Mucosa of rectum (tissue), 2 donors: ENCODE results near the gene BAD.
A peak's percentile ranks its signal among the peaks of the same experiment; 100 is the strongest.

Experiments
- H3K27ac ChIP-seq, 2 donors: one replicate each; pipeline ENCODE4 v1.7.0; 2013; ENCODE audit warnings: inconsistent platforms in 2 of 2, low read depth in 2 of 2, low read length in 2 of 2
- H3K27me3 ChIP-seq, 2 donors: one replicate each; pipeline ENCODE4 v1.7.0; 2013; ENCODE audit warnings: low read length in 2 of 2; ENCODE audit not compliant: control insufficient read depth in 2 of 2, insufficient read depth in 2 of 2
- H3K36me3 ChIP-seq, 2 donors: one replicate each; pipeline ENCODE4 v1.7.0; 2013; ENCODE audit warnings: low read length in 2 of 2; ENCODE audit not compliant: control insufficient read depth in 2 of 2, insufficient read depth in 2 of 2
- H3K4me1 ChIP-seq, 2 donors: one replicate each; pipeline ENCODE4 v1.7.0; 2013; ENCODE audit warnings: low read length in 2 of 2, mild to moderate bottlenecking in 1 of 2; ENCODE audit not compliant: control insufficient read depth in 2 of 2, insufficient read depth in 2 of 2
- H3K4me3 ChIP-seq, 2 donors: one replicate each; pipeline ENCODE4 v1.7.0; 2013; ENCODE audit warnings: low read length in 2 of 2
- H3K9ac ChIP-seq, 2 donors: one replicate each; pipeline ENCODE4 v1.7.0; 2013; ENCODE audit warnings: low read length in 2 of 2, low read depth in 1 of 2, mild to moderate bottlenecking in 1 of 2
- H3K9me3 ChIP-seq, 2 donors: one replicate each; pipeline ENCODE4 v1.7.0; 2013; ENCODE audit warnings: low read length in 2 of 2; ENCODE audit not compliant: control insufficient read depth in 2 of 2
- donor health status: healthy.
- donor health status: Normal muscosa, but diverticular disease.

BAD gene

GRCh38 chr11:64296830-64297698 is 12.6 kb upstream of the BAD start:
- H3K4me3 ChIP-seq = no peak overlapping the region
- no peak overlapping the region for H3K9ac ChIP-seq
- no peak overlapping the region for H3K27ac ChIP-seq
- no peaks in the 10 kb centered on the region for H3K36me3 ChIP-seq
- H3K27me3 ChIP-seq = peaks cover 57 to 71% of the 10 kb centered on the region in 2 donors
- no peaks in the 10 kb centered on the region for H3K9me3 ChIP-seq
- peaks cover 17 to 23% of the 10 kb centered on the region in 2 donors for H3K4me1 ChIP-seq

DNA sequence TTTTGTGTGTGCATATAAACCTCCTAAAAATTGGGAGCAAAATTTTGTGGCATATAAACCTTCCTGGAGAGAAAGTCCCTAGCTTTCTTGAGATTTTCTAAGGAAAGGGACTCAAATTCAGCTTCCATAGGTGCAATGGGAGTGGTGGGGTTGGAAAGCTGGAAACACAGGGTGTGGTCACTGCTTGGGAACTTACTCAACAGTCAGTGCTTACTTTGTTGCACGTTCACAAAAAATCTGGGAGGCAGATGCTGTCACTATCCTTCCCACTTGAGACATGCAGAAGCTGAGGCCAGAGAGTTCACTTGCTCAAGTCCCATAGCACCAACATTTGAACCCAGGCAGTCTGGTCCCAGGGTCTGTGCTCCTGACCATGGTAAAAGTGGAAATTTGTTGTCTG is 11.8 kb upstream of the BAD start:
- H3K9ac ChIP-seq = no peak overlapping the region
- H3K9me3 ChIP-seq = no peaks in the 10 kb centered on the region
- peaks cover 59 to 76% of the 10 kb centered on the region in 2 donors for H3K27me3 ChIP-seq
- H3K4me1 ChIP-seq = peaks cover 17 to 27% of the 10 kb centered on the region in 2 donors
- H3K27ac ChIP-seq = no peak overlapping the region
- H3K4me3 ChIP-seq = no peak overlapping the region
- no peaks in the 10 kb centered on the region for H3K36me3 ChIP-seq

DNA sequence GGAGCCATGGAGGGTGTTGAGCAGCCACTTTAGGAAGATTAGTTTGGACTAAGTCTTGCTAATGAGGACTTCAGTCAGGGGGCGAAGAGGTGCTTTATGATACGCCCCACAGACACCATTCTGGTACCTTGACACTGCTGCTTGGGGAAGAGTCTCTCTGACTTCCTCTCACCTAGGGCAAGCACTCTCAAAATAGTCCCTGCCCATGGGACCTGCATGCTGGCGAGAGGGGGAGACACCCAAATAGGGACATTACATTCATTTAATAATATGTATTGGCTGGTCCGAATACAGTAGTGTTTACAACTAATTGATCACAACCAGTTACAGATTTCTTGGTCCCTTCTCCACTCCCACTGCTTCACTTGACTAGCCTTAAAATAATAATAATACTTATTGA is 11.3 kb upstream of the BAD start:
- Histone ChIP-seq H3K27ac (no peak overlapping the region), H3K9me3 (no peaks in the 10 kb centered on the region), H3K4me3 (no peak overlapping the region), H3K9ac (no peak overlapping the region), H3K36me3 (no peaks in the 10 kb centered on the region), H3K27me3 (peaks cover 62 to 81% of the 10 kb centered on the region in 2 donors), H3K4me1 (peaks cover 16 to 25% of the 10 kb centered on the region in 2 donors)

GRCh38 chr11:64294774-64295173 is 10.3 kb upstream of the BAD start:
- Histone ChIP-seq H3K4me3 (no peak overlapping the region), H3K9ac (no peak overlapping the region), H3K36me3 (no peaks in the 10 kb centered on the region), H3K27me3 (peaks cover 64 to 79% of the 10 kb centered on the region in 2 donors), H3K9me3 (no peaks in the 10 kb centered on the region), H3K4me1 (peaks cover 6 to 16% of the 10 kb centered on the region in 2 donors), H3K27ac (no peak overlapping the region)

GRCh38 chr11:64292460-64293254 is 8.2 kb upstream of the BAD start:
- Histone ChIP-seq H3K27ac (no peak overlapping the region), H3K4me3 (peak overlapping the region; percentile 20), H3K9me3 (no peaks in the 10 kb centered on the region), H3K9ac (no peak overlapping the region), H3K36me3 (no peaks in the 10 kb centered on the region), H3K4me1 (peaks cover 4 to 9% of the 10 kb centered on the region in 2 donors), H3K27me3 (peaks cover 53 to 58% of the 10 kb centered on the region in 2 donors)

- peaks cover 45 to 51% of the 10 kb centered on the region in 2 donors for H3K27me3 ChIP-seq
- peak overlapping the region; percentile 20 for H3K4me3 ChIP-seq
- peaks cover 4 to 9% of the 10 kb centered on the region in 2 donors for H3K4me1 ChIP-seq
- no peak overlapping the region for H3K9ac ChIP-seq
- H3K27ac ChIP-seq = no peak overlapping the region
- no peaks in the 10 kb centered on the region for H3K36me3 ChIP-seq
- H3K9me3 ChIP-seq = no peaks in the 10 kb centered on the region
Measured at GRCh38 chr11:64291752-64292459, 7.4 kb upstream of the BAD start.

GRCh38 chr11:64291262-64291751 is 6.8 kb upstream of the BAD start, which contains the start of gene KCNK4:
TSS of gene KCNK4 (plus strand) at chr11:64291302. CDS start at chr11:64293019, 1,717 bp downstream.
- Histone ChIP-seq H3K27me3 (peaks cover 39 to 45% of the 10 kb centered on the region in 2 donors), H3K4me1 (peaks cover 7 to 14% of the 10 kb centered on the region in 2 donors), H3K27ac (no peak within 1 kb of the TSS), H3K9me3 (no peaks in the 10 kb centered on the region), H3K4me3 (peak within 1 kb of the TSS in 1 of 2 donors; percentile 20), H3K9ac (no peak within 1 kb of the TSS), H3K36me3 (no peaks in the 10 kb centered on the region)

GRCh38 chr11:64290352-64291261 is 6.1 kb upstream of the BAD start:
- Histone ChIP-seq H3K36me3 (no peaks in the 10 kb centered on the region), H3K4me3 (no peak overlapping the region), H3K9ac (no peak overlapping the region), H3K4me1 (peaks cover 12 to 17% of the 10 kb centered on the region in 2 donors), H3K27me3 (peaks cover 34 to 39% of the 10 kb centered on the region in 2 donors), H3K9me3 (no peaks in the 10 kb centered on the region), H3K27ac (no peak overlapping the region)

DNA sequence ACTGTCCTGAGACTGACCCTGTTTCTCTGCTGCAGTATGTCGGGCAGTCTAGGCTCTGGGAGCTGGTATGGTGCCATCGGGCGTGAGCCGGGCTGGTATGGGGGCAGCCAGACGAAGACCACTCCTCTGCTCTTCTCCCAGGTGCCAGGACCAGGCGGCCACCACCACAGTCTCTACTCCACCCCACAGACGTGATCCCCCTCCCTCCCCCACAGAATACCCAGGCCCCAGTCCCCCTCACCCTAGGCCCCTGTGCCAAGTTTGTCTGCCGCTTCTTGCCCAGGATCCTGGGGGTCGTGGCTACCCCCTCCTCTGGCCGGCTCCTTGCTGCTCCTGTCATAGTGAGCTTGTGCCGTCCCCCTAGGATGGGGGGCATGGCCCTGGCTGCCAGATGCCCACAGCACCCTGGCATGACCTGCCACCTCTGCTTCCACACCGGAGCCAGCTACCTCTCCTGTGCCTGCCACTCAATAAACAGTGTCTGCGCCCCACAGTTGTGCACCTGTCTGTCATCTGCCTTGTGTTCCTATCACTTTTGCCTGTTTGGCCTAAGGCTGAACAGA is 4.6 kb upstream of the BAD start:
- Histone ChIP-seq H3K27ac (no peak overlapping the region), H3K4me3 (no peak overlapping the region), H3K36me3 (no peaks in the 10 kb centered on the region), H3K9me3 (no peaks in the 10 kb centered on the region), H3K4me1 (peaks cover 14 to 20% of the 10 kb centered on the region in 2 donors), H3K9ac (no peak overlapping the region), H3K27me3 (peaks cover 26 to 31% of the 10 kb centered on the region in 2 donors)
